Measurements from ENCODE around the gene TAAR2. TPM values are rescaled to one million over a fixed set of nuclear protein-coding genes. Genes with fewer than 3 reads are reported as not detected.
"Not testable (repeated sequence)": the region's sequence is repeated elsewhere in the genome, so short reads cannot be mapped to it uniquely, and the experiment has no call there.

TAAR2 gene
- total RNA-seq, 4 donors from 2014 or later = not detected

DNA sequence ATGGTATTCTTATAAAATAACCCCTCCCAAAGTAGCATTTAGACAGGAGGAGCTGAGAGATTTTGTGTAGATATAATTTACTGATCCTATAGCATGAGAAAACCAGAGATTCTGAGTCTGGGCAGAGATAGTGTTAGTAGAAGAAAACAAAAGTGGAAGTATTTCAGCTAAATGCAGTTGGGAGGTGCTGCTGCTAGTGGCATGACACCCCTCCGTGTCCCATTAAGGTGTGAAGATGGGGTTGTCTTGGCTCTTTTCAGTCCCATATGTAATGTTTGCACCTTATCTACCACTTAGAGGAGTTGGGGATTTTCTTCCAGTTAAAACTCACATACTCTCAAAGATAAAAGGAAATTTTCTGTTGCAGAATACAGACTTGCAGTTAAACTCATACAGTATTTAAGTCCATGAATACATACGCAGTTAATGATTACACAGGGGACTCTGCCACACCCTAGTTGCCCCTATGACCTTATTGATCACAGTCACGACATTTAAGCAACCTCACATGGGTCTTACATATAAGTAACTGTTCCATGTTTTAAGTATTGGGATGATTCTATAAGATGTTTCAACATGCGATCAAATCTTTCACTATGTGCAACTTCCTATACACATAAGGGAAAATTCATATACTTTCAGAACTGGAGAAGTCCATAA, 11.5 kb downstream of the TAAR2 start:
- ATAC-seq (no peak), DNase-seq (no peak)
- no peaks in the 10 kb centered on the region for H3K36me3 ChIP-seq
- H3K27me3 ChIP-seq = no peaks in the 10 kb centered on the region
- no peak overlapping the region for H3K27ac ChIP-seq
- no peaks in the 10 kb centered on the region for H3K9me3 ChIP-seq
- H3K4me1 ChIP-seq = no peaks in the 10 kb centered on the region
- in situ Hi-C loops (cut with MboI; ENCODE audit: low sequenced_read_pairs in 4 of 4) (no loop called here), intact Hi-C loops (cut with DNase I; ENCODE audit: low total_unique reads) (no loop called here)
- H3K4me3 ChIP-seq = no peak overlapping the region
- TF ChIP-seq CTCF (IDR thresholded peaks at IDR 0.05 in 4 of 5, conservative IDR thresholded peaks at IDR 0.05 in 1 of 5) (no peak), POLR2A (IDR thresholded peaks at IDR 0.05) (no peak)

DNA sequence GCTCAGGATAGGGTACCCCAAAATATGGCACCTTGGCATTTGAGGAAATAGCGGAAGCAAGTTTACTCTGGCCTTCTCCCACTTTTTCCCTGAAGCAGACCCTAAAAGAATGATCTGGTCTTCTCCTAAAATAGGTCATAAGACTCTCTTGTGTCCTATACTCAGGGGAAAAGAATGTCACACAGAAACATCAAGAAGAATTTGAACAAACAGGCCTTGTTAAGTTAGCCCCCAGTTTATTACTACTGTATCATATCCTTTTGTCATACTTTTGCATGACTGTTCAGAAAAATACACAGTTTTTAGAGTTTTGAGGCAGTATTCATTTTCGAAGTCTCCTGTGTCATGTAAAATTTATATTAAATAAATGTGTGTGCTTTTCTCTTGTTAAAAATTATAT, 12.5 kb downstream of the TAAR2 start:
- Histone ChIP-seq H3K36me3 (no peaks in the 10 kb centered on the region), H3K4me3 (no peak overlapping the region), H3K27ac (no peak overlapping the region), H3K9me3 (no peaks in the 10 kb centered on the region), H3K4me1 (no peaks in the 10 kb centered on the region), H3K27me3 (no peaks in the 10 kb centered on the region)
- in situ Hi-C loops (cut with MboI; ENCODE audit: low sequenced_read_pairs in 4 of 4) (no loop called here), intact Hi-C loops (cut with DNase I; ENCODE audit: low total_unique reads) (no loop called here)
- ATAC-seq (no peak), DNase-seq (no peak)
- TF ChIP-seq POLR2A (IDR thresholded peaks at IDR 0.05) (no peak), CTCF (IDR thresholded peaks at IDR 0.05 in 4 of 5, conservative IDR thresholded peaks at IDR 0.05 in 1 of 5) (no peak)

DNA sequence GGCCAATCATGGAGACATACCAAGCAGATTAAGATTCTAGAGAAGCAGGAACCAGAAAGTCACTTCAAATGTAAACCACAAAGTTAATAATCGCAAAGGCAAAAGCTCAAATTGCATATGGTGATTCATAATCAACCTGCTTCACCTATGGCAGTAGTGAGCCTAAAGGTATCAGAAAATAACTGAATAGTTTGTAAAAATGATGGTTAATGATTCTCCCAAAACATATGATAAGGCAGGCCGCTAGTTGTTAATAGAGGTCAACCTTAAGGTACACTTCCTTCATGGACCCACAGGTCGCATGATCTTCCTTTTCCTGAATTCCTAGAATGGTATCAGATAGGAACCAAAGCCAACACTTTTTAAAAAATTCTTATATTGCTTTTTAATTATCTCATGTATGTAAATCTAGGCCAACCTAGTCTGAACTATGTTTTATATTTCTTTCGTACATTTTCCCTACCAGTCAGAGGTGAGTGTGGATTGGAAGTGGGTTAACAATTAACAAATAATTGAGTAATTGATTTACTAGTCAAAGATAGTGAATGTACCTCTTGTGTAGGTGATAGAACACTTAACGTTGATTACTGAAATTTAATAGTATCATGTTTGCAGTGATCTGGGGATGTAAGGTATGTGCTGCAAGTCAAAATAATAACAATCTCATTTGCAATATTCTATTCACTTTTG, 16.4 kb downstream of the TAAR2 start:
- intact Hi-C loops (cut with DNase I; ENCODE audit: low total_unique reads) = no loop called here
- in situ Hi-C loops (cut with MboI; ENCODE audit: low sequenced_read_pairs in 4 of 4) = no loop called here
- Histone ChIP-seq H3K27ac (no peak overlapping the region), H3K4me3 (no peak overlapping the region), H3K9me3 (no peaks in the 10 kb centered on the region), H3K36me3 (no peaks in the 10 kb centered on the region), H3K4me1 (no peaks in the 10 kb centered on the region), H3K27me3 (no peaks in the 10 kb centered on the region)
- ATAC-seq (no peak), DNase-seq (no peak)
- TF ChIP-seq CTCF (IDR thresholded peaks at IDR 0.05 in 4 of 5, conservative IDR thresholded peaks at IDR 0.05 in 1 of 5) (no peak), POLR2A (IDR thresholded peaks at IDR 0.05) (no peak)

DNA sequence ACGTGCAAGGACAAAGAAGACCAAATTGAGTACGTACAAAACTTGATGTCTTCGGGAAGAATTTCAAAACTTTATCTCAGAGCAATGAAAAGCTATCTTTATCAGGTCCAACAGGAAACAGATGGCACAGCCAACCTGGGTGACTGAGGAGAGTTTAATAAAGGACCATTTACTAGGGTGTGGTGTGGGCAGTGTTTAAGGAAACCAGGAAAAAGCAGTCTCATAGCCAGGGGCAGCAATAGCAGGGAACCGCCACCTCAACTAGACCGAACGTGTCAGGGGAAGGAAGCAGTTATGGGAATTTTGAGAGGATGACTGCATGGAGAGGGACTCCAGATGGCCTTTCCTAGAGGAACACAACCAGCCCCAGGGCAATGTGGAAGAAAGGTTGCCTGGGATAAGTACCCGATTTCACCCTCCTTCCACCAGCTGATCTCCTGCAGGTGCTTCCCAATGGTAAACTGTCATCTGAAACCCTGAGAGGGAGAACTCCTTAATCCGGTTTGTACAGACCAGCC, 19.4 kb downstream of the TAAR2 start:
- in situ Hi-C loops (cut with MboI; ENCODE audit: low sequenced_read_pairs in 4 of 4) = no loop called here
- Histone ChIP-seq H3K9me3 (no peaks in the 10 kb centered on the region), H3K36me3 (no peaks in the 10 kb centered on the region), H3K4me3 (no peak overlapping the region), H3K4me1 (no peaks in the 10 kb centered on the region), H3K27me3 (no peaks in the 10 kb centered on the region), H3K27ac (no peak overlapping the region)
- no peak for ATAC-seq
- DNase-seq = no peak
- intact Hi-C loops (cut with DNase I; ENCODE audit: low total_unique reads) = no loop called here
- no peak for TF ChIP-seq CTCF (IDR thresholded peaks at IDR 0.05 in 4 of 5, conservative IDR thresholded peaks at IDR 0.05 in 1 of 5)
- no peak for TF ChIP-seq POLR2A (IDR thresholded peaks at IDR 0.05)

DNA sequence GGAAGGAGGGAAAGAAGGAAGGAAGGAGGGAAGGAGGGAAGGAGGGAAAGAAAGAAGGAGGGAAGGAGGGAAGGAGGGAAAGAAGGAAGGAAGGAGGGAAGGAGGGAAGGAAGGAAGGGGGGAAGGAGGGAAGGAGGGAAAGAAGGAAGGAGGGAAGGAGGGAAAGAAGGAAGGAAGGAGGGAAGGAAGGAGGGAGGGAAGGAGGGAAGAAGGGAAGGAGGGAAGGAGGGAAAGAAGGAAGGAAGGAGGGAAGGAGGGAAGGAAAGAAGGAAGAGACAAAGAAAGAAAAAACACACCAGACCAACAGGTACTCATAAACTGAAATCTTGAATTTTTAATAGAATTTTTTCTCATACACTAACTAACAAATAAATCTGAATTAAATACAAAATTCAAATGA, 23.2 kb downstream of the TAAR2 start:
- DNase-seq; H3K4me3 ChIP-seq; in situ Hi-C loops (cut with MboI; ENCODE audit: low sequenced_read_pairs in 4 of 4); H3K27me3 ChIP-seq; H3K36me3 ChIP-seq; intact Hi-C loops (cut with DNase I; ENCODE audit: low total_unique reads); H3K9me3 ChIP-seq; ATAC-seq; H3K27ac ChIP-seq; H3K4me1 ChIP-seq: not testable (repeated sequence)

Measured in gastrocnemius medialis (tissue), 4 donors.